K562 (cell line): ENCODE measurements around the gene TMX4. TPM values are rescaled to one million over a fixed set of nuclear protein-coding genes. Genes with fewer than 3 reads are reported as not detected.

Experiments
- ATAC-seq: fragments of 200-7000 bp; cut with Tn5 transposase; 3 replicates; pipeline ENCODE4 v1.9.1; 2020; ENCODE audit warnings: moderate library complexity
- BruUV-seq: library from RNA; stranded (reverse); fragments of 400-500 nt; replicated peaks from 2 replicates; lab custom pipeline; 2021; lab: Mats Ljungman, UMichigan
- CTCF ChIA-PET: fragments of 300-600 bp; formaldehyde crosslinking; extraction: SDS; loops from one replicate; lab custom pipeline; 2021; ENCODE audit warnings: low intra/inter-chr PET ratio; lab: Yijun Ruan, JAX
- POLR2A ChIA-PET: fragments of 300-600, 350-650 bp; sonication (Branson Sonifier 250); formaldehyde crosslinking; extraction: SDS; loops from one replicate; lab custom pipeline; 2021; ENCODE audit warnings: antibody characterized with exemption, inconsistent platforms; lab: Yijun Ruan, JAX
- DNase-seq, 4 experiments: peaks; one replicate each; pipeline versions ENCODE4 v3.0.0 to v3.0.0-alpha.2; 2011 to 2018; ENCODE audit warnings: low spot score in 3 of 4, mixed read lengths in 3 of 4; ENCODE audit errors: extremely low read depth in 1 of 4
- FAIRE-seq: peaks from 2 replicates; lab custom pipeline; 2011; peaks lifted over from hg19 to GRCh38; lab: Jason Lieb, UNC
- H2AFZ ChIP-seq: 2 replicates; pipeline ENCODE4 v1.6.0; 2011; ENCODE audit warnings: low read depth, low read length, control low read depth, inconsistent platforms
- H3K27ac ChIP-seq: fragments of 200-600 bp; 3 replicates; pipeline ENCODE4 v1.8.0; 2011; ENCODE audit warnings: low read depth, mild to moderate bottlenecking, control low read depth, inconsistent platforms, low read length, moderate library complexity, mixed read lengths; ENCODE audit errors: extremely low read depth
- H3K27me3 ChIP-seq, 2 experiments: fragments of 300-600 bp in 1 of 2; 2 replicates in 1 of 2; 3 replicates in 1 of 2; pipeline versions ENCODE4 v1.6.0 to v1.8.0; 2011; ENCODE audit warnings: inconsistent platforms in 2 of 2, low read length in 2 of 2, mild to moderate bottlenecking in 1 of 2, mixed read lengths in 1 of 2, moderate library complexity in 1 of 2; ENCODE audit not compliant: control insufficient read depth in 2 of 2, insufficient read depth in 2 of 2
- H3K36me3 ChIP-seq: fragments of 300-600 bp; 3 replicates; pipeline ENCODE4 v1.8.0; 2011; ENCODE audit warnings: mild to moderate bottlenecking, low read length, inconsistent platforms; ENCODE audit not compliant: control insufficient read depth, insufficient read depth
- H3K4me1 ChIP-seq, 2 experiments: fragments of 200-600 bp in 1 of 2; replicated peaks in 1 of 2; 2 replicates in 1 of 2; 3 replicates in 1 of 2; pipeline versions ENCODE4 v1.5.1 to v1.8.0; 2011; ENCODE audit warnings: inconsistent platforms in 2 of 2, low read length in 2 of 2, mild to moderate bottlenecking in 1 of 2, mixed read lengths in 1 of 2, moderate library complexity in 1 of 2; ENCODE audit not compliant: control insufficient read depth in 2 of 2, insufficient read depth in 2 of 2
- H3K4me2 ChIP-seq: 2 replicates; pipeline ENCODE4 v1.6.1; 2011; ENCODE audit warnings: low read length, control low read depth, inconsistent platforms, mixed read lengths; ENCODE audit not compliant: insufficient read depth
- H3K4me3 ChIP-seq: fragments of 200-600 bp; sonication (generic), shearing (Covaris generic); 2 replicates; pipeline ENCODE4 v1.5.1; 2016; ENCODE audit warnings: control low read depth, inconsistent platforms
- H3K79me2 ChIP-seq: fragments of 200-600 bp; 3 replicates; pipeline ENCODE4 v1.8.0; 2011; ENCODE audit warnings: low read length, inconsistent platforms; ENCODE audit not compliant: control insufficient read depth, insufficient read depth
- H3K9ac ChIP-seq, 2 experiments: 2 replicates each; pipeline versions ENCODE4 v1.6.0 to v1.6.1; 2011; ENCODE audit warnings: low read depth in 2 of 2, low read length in 2 of 2, control low read depth in 1 of 2, inconsistent platforms in 1 of 2, mild to moderate bottlenecking in 1 of 2, mixed read lengths in 1 of 2; ENCODE audit not compliant: insufficient read depth in 1 of 2
- H3K9me1 ChIP-seq: one replicate; pipeline ENCODE4 v1.6.0; 2011; ENCODE audit warnings: inconsistent platforms, mild to moderate bottlenecking, low read length, moderate library complexity; ENCODE audit not compliant: control insufficient read depth, insufficient read depth
- H3K9me3 ChIP-seq: replicated peaks from 2 replicates; pipeline ENCODE4 v1.5.1; 2011; ENCODE audit warnings: low read depth, low read length, inconsistent platforms; ENCODE audit not compliant: control insufficient read depth, insufficient read depth
- H4K20me1 ChIP-seq: replicated peaks from 2 replicates; pipeline ENCODE4 v1.6.1; 2011; ENCODE audit warnings: low read length, inconsistent platforms, mixed read lengths; ENCODE audit not compliant: control insufficient read depth, insufficient read depth
- BCL6 ChIP-seq: fragments of 250-450 bp; sonication (Bioruptor Pico); IDR thresholded peaks from 2 replicates; pipeline ENCODE4 v1.4.0; 2020
- DDX20 ChIP-seq: fragments of 450-650 bp; IDR thresholded peaks from 2 replicates; pipeline ENCODE4 v1.6.1; 2016; ENCODE audit warnings: missing genetic modification characterization, low read depth, mild to moderate bottlenecking, missing compliant biosample characterization, moderate library complexity
- MTA3 ChIP-seq: fragments of 450-650 bp; formaldehyde crosslinking; IDR thresholded peaks from 2 replicates; pipeline ENCODE4 v1.6.1; 2017; ENCODE audit warnings: mild to moderate bottlenecking, borderline replicate concordance
- NFATC3 ChIP-seq: fragments of 450-650 bp; IDR thresholded peaks from 2 replicates; pipeline ENCODE4 v1.6.1; 2017; ENCODE audit warnings: mild to moderate bottlenecking
- NR2F6 ChIP-seq: fragments of 450-650 bp; formaldehyde crosslinking; IDR thresholded peaks from 2 replicates; pipeline ENCODE4 v1.4.0; 2020; ENCODE audit warnings: mild to moderate bottlenecking
- PHB2 ChIP-seq: fragments of 450-650 bp; IDR thresholded peaks from 2 replicates; pipeline ENCODE4 v1.6.1; 2017; ENCODE audit warnings: low read depth
- PKNOX1 ChIP-seq: fragments of 450-650 bp; IDR thresholded peaks from 2 replicates; pipeline ENCODE4 v1.6.1; 2016
- POLR2H ChIP-seq: IDR thresholded peaks from 2 replicates; pipeline ENCODE4 v1.6.1; 2016; ENCODE audit warnings: missing genetic modification characterization, low read depth, mild to moderate bottlenecking, control low read depth, missing compliant biosample characterization, moderate library complexity
- RFX7 ChIP-seq: fragments of 250-450 bp; sonication (Bioruptor Pico); IDR thresholded peaks from 2 replicates; pipeline ENCODE4 v1.5.1; 2021; ENCODE audit warnings: mild to moderate bottlenecking
- STAT5B ChIP-seq: fragments of 250-450 bp; sonication (Bioruptor Pico); IDR thresholded peaks from 2 replicates; pipeline ENCODE4 v1.8.0; 2021; ENCODE audit warnings: mild to moderate bottlenecking, inconsistent platforms
- TCFL5 ChIP-seq: fragments of 250-450 bp; sonication (Bioruptor Pico); conservative IDR thresholded peaks from 2 replicates; pipeline ENCODE4 v1.6.1; 2021; ENCODE audit warnings: mild to moderate bottlenecking, moderate library complexity, matching md5 sums
- TFAM ChIP-seq: fragments of 250-450 bp; sonication (Bioruptor Pico); conservative IDR thresholded peaks from 2 replicates; pipeline ENCODE4 v1.5.0; 2021; ENCODE audit warnings: mild to moderate bottlenecking, moderate library complexity
- ZKSCAN8 ChIP-seq: fragments of 200-800 bp; sonication (Bioruptor generic); IDR thresholded peaks from 2 replicates; pipeline ENCODE4 v1.6.1; 2016; ENCODE audit warnings: missing genetic modification characterization, missing compliant biosample characterization
- ZNF324 ChIP-seq: fragments of 250-450 bp; sonication (Bioruptor Pico); IDR thresholded peaks from 2 replicates; pipeline ENCODE4 v1.4.0; 2020; ENCODE audit warnings: mild to moderate bottlenecking
- ZNF395 ChIP-seq: fragments of 200-800 bp; sonication (Bioruptor generic); IDR thresholded peaks from 2 replicates; pipeline ENCODE4 v1.6.1; 2017; ENCODE audit warnings: missing genetic modification characterization, missing compliant biosample characterization
- ZNF778 ChIP-seq: fragments of 450-650 bp; formaldehyde crosslinking; IDR thresholded peaks from 2 replicates; pipeline ENCODE4 v1.4.0; 2020; ENCODE audit warnings: mild to moderate bottlenecking, moderate library complexity
- WGBS: fragments of 100-300 bp; shearing (Covaris generic); methylation state at CpG from one replicate; pipeline ENCODE4 v1.1.6; 2016; ENCODE audit warnings: low coverage, mixed read lengths; ENCODE audit not compliant: insufficient coverage; ENCODE audit errors: missing lambda C conversion rate; 5-methylcytosine and 5-hydroxymethylcytosine counted together
- in situ Hi-C: fragments of 300-500 bp; cut with MboI; formaldehyde crosslinking; loops from 4 replicates; pipeline ENCODE4 v1.15.0; 2018; ENCODE audit warnings: inconsistent platforms, mixed read lengths
- intact Hi-C: fragments of 100-400 bp; cut with micrococcal nuclease; formaldehyde crosslinking; loops from 2 replicates; pipeline ENCODE4 v1.14.2; 2022
- polyA plus RNA-seq, 8 experiments: library from polyadenylated mRNA; depleted of rRNA in 4 of 8; stranded (reverse) in 5 of 8; unstranded in 3 of 8; fragments of >200 nt; fragmentation: Nextera tagmentation in 2 of 8; fragmentation: Illumina TruSeq in 1 of 8; extraction: Ambion mirVana in 2 of 8; extraction: Trizol in 1 of 8; gene quantifications; 2 replicates each; pipeline versions ENCODE4 v1.2.1 to v1.2.3, GENCODE V29; 2011 to 2014; ENCODE audit warnings: inconsistent platforms in 1 of 8, missing spikeins in 1 of 8
- total RNA-seq, 7 experiments: library from RNA; depleted of rRNA in 6 of 7; stranded (reverse); fragments of >200 nt in 6 of 7; fragmentation: Illumina TruSeq in 2 of 7; extraction: Trizol in 2 of 7; gene quantifications; 2 replicates each; pipeline versions ENCODE4 v1.2.1 to v1.2.3, GENCODE V29; 2011 to 2021; ENCODE audit warnings: low replicate concordance in 1 of 7
- TF ChIP-seq, protein P1 (sequence below): sonication (generic); formaldehyde crosslinking; IDR thresholded peaks from 2 replicates; pipeline ENCODE4 v1.8.0; 2022; ENCODE audit warnings: mild to moderate bottlenecking, missing genetic modification reagents
- TF ChIP-seq, protein P2 (sequence below), 2 experiments: fragments of 200-800 bp in 1 of 2; sonication (Bioruptor generic) in 1 of 2; sonication (generic) in 1 of 2; formaldehyde crosslinking in 1 of 2; IDR thresholded peaks in 1 of 2; conservative IDR thresholded peaks in 1 of 2; 2 replicates each; pipeline versions ENCODE4 v1.5.0 to v1.6.1; 2016 to 2020; ENCODE audit warnings: missing compliant biosample characterization in 1 of 2, missing genetic modification characterization in 1 of 2, missing genetic modification reagents in 1 of 2

The TMX4 gene
- total and polyA plus RNA-seq, 9 of the 15 experiments (the other 6 are each of a cell fraction or from before 2014, with no cell fraction given), result 4.4 to 19.3 (median 10.8) TPM

- CTCF ChIA-PET, result no interaction called here
- FAIRE-seq (no peak), DNase-seq (no peak), ATAC-seq (no peak)
- TF ChIP-seq, protein P1, sequence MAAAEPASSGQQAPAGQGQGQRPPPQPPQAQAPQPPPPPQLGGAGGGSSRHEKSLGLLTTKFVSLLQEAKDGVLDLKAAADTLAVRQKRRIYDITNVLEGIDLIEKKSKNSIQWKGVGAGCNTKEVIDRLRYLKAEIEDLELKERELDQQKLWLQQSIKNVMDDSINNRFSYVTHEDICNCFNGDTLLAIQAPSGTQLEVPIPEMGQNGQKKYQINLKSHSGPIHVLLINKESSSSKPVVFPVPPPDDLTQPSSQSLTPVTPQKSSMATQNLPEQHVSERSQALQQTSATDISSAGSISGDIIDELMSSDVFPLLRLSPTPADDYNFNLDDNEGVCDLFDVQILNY, result no peak
- TF ChIP-seq STAT5B (CRISPR knock-in tag) (no peak), PHB2 (no peak), NR2F6 (no peak), ZNF778 (CRISPR knock-in tag) (no peak), NFATC3 (no peak), ZNF324 (CRISPR knock-in tag) (no peak), PKNOX1 (no peak), ZNF395 (CRISPR knock-in tag) (no peak), DDX20 (tag) (no peak), POLR2H (no peak), BCL6 (CRISPR knock-in tag) (no peak), RFX7 (CRISPR knock-in tag) (no peak), ZKSCAN8 (CRISPR knock-in tag) (no peak), MTA3 (no peak), TFAM (CRISPR knock-in tag) (no peak), TCFL5 (no peak)
- TF ChIP-seq, protein P2, sequence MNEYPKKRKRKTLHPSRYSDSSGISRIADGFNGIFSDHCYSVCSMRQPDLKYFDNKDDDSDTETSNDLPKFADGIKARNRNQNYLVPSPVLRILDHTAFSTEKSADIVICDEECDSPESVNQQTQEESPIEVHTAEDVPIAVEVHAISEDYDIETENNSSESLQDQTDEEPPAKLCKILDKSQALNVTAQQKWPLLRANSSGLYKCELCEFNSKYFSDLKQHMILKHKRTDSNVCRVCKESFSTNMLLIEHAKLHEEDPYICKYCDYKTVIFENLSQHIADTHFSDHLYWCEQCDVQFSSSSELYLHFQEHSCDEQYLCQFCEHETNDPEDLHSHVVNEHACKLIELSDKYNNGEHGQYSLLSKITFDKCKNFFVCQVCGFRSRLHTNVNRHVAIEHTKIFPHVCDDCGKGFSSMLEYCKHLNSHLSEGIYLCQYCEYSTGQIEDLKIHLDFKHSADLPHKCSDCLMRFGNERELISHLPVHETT (CRISPR knock-in tag; conservative IDR thresholded peaks at IDR 0.05 in 1 of 2, IDR thresholded peaks at IDR 0.05 in 1 of 2), result no peak
- POLR2A ChIA-PET, result no interaction called here
- H3K4me2 ChIP-seq, result no peak overlapping the region
- H3K27ac ChIP-seq, result no peak overlapping the region
- H3K9me3 ChIP-seq, result no peaks in the 10 kb centered on the region
- no peaks in the 10 kb centered on the region for H4K20me1 ChIP-seq
- H3K9ac ChIP-seq, result no peak overlapping the region
- no peaks in the 10 kb centered on the region for H3K4me1 ChIP-seq
- H3K4me3 ChIP-seq, result no peak overlapping the region
- H3K9me1 ChIP-seq, result no peaks in the 10 kb centered on the region
- H3K79me2 ChIP-seq, result no peaks in the 10 kb centered on the region
- intact Hi-C loops, result no loop called here
- H3K27me3 ChIP-seq, result no peaks in the 10 kb centered on the region
- WGBS, result 57% methylated on average over 1 of the region's 1 CpG
- H3K36me3 ChIP-seq, result peaks cover 10% of the 10 kb centered on the region; the same call in 1 of the 3 replicates
- no TSS peak for BruUV-seq
- no peak overlapping the region for H2AFZ ChIP-seq
- in situ Hi-C loops, result no loop called here
These were observed 24.8 kb downstream of the TMX4 start for GRCh38 chr20:7994809-7995208.
